ENCODE data around the gene ERCC2.

Gene ERCC2

DNA sequence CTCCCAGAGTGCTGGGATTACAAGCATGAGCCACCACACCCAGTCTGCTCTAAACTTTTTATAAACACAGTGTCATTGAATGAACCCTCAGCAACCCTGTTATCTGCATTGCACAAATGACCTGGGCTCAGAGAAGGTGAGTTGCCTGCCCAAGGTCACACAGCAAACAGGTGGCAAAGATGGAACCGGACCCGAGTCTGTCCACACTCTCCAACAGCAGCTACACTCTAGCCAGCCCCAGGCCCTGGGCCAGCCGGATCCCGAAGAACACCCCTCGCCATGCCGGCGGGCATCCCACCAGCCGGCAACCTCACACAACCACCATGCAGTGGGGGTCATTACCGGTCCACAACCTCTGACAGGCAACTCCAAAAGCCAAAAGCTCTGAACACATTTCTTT, 14.5 kb downstream of the ERCC2 start:
- DNase-seq (ENCODE audit: low read depth in 2 of 3, low spot score in 1 of 3) = no peak

DNA sequence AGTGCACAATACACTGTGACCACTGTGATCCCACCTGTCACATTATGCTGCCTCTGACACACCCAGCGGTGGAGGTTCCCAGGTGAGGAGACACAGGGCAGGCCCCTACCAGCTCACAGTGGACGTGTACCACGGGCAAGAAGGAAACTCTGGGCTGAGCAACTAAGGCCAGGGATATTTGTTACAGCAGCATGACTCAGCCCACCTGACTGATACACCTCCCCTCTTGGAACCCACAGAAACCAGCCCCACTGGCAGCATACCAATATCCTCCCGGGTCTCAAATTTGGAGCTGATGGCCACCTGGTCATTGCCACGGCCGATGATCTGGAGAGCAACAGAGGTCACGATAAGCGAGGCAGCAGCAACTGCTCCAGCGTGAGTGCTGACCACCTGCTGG, 15.0 kb downstream of the ERCC2 start:
- no peak for DNase-seq (ENCODE audit: low read depth in 2 of 3, low spot score in 1 of 3)

DNA sequence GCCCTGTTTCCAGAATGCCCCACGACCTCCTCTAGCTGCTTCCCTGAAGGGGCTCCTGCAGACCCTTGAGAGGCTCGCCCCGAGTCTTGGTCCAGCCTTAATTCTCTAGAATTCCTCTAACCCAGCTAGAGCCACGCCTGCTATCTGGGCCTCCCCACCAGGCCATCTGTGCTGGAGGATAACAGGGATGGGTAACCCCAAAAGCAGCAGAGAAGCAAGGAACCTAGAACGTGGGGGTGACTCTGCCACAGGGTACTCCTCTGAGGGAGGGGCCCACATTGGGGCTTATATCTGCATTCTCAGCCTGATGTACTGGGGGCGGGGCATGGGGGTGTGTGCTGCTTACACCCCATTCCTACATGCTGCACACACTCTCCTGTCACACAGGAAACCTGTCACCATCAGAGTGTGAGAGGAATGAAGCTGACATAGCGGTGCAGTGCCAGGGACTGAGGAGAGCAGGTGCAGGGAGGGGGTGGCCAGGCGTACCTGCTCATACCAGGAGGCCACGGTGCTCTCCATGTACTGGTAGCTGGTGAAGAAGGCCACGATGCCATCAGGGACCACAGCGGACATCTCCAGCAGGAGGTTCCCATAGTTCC, 16.0 kb downstream of the ERCC2 start:
- DNase-seq (ENCODE audit: low read depth in 2 of 3, low spot score in 1 of 3) = no peak

DNA sequence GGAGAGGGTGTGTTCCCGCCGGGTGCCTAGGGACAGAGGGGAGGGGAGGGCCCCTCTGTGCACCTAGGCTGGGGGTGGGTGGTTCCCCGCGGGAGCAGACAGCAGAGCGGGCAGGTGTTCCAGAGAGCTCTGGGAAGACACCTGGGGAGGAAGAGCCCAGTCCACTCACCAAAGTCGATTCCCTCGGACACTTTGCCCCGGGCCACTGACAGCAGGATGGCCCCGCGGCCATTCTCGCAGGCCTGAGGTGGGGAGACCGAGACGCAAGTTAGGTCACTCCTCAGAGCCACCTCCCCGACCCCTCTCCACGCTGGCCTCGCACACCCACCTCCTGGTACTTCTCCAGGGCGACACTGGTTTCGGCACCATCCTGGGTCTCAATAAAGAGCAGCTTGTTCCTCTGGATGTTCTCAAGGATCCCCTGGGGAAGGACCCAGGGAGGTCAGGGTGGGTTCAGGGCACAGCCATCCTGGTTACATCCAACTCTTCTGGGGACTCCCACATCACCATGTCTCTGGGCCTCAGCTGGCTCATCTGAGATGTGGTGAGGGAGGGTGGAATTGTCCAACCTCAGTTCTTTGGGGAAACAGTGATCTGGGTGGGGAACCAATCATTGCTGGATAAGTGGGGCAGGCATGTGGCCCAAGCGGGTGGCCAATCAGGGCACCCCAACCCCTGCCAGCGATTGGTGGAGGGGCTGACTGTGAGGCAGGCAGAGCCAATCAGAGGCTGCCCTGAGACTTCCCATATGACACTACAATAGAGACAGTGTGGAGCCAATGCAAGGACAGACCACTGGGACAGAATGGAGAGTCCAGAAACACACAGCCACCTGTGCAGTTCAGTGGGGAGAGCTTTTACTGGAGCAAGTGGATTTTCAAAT, 17.2 kb downstream of the ERCC2 start:
- no peak for DNase-seq (ENCODE audit: low read depth in 2 of 3, low spot score in 1 of 3)

DNA sequence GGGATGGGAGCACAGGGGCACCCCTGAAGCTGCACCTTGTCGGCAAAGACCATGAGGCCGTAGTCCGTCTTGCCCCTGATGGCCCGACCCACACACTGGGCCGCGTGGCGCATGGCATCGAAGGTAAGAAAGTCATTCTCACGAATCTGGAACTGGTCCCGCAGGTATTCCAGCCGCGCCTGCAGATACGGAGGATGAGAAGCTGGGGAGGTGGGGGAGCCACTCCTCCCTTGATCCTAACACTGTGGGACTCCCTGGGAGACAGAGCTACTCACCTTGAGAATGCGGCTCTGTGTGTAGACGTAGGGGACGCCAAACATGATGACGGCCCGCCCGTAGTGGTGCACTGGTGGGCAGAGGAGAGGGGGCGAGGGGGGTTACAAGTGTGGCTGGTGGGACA, 17.9 kb downstream of the ERCC2 start:
- no peak for DNase-seq (ENCODE audit: low read depth in 2 of 3, low spot score in 1 of 3)

DNA sequence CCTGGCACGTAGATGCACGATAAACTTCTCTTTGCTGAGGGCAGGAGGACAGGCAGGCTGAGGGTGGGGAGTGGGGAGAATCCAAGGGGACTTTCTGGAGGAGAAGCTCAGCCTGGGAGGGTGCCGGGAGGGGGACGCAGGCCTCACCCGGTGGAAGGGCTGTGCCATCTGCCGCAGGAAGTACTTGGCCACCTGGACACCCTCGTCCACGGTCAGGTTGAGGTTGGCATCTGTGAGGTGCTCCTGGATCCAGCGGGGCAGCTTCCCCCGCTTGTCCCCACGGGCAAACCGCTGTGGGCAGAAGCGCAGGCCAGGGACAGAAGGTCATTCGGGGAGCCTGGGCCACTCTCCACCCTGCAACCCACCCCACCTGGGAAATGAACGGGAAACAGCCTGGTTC, 18.3 kb downstream of the ERCC2 start:
- DNase-seq (ENCODE audit: low read depth in 2 of 3, low spot score in 1 of 3) = no peak

DNA sequence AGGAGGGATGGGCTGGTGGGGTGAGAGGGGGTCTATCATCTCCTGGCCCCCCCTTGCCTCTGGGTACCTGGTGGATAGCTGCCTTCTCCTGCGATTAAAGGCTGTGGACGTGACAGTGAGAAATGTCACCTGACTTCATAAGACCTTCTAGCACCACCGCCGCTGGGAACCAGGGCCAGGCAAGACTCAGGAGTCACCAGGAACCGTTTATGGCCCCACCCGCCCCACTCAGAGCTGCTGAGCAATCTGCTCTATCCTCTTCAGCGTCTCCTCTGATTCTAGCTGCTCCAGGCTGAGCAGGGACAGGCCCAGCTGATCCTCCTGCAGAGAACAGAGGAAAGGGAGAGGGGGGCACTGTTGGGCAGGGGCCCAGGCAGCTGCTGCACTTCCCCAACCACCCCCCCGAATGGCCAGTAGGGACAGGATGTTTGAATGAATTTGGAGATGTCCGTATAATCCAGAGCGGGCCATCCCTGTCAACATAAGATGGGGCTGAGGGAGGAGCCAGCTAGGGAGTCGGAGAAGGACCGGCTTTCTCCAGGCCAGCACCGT, 18.9 kb downstream of the ERCC2 start:
- no peak for DNase-seq (ENCODE audit: low read depth in 2 of 3, low spot score in 1 of 3)

DNA sequence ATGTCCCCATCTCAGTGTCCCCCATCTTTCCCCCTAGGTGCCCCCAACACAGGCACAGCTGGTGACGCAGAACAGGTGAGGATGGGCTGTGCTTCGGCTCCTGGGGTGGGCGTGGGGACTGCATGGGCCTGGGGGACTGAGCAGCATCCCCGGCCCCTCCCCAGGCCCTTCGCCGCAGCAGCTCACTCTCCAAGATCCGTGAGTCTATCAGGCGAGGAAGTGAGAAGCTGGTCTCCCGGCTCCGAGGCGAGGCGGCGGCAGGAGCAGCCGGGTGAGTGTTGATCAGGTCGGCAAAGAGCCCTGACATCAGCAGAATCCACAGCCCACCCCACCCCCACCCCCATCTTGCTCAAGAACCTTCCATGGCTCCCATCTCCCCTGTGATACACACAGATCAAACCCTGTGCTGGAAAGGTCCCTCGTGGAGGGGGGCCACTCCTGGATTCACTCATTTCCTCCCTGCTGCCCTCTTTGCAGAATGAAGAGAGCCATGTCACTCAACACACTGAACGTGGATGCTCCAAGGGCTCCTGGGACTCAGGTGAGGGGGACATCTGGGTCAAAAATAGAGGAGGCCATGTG, 19.8 kb downstream of the ERCC2 start:
- no peak for DNase-seq (ENCODE audit: low read depth in 2 of 3, low spot score in 1 of 3)

DNA sequence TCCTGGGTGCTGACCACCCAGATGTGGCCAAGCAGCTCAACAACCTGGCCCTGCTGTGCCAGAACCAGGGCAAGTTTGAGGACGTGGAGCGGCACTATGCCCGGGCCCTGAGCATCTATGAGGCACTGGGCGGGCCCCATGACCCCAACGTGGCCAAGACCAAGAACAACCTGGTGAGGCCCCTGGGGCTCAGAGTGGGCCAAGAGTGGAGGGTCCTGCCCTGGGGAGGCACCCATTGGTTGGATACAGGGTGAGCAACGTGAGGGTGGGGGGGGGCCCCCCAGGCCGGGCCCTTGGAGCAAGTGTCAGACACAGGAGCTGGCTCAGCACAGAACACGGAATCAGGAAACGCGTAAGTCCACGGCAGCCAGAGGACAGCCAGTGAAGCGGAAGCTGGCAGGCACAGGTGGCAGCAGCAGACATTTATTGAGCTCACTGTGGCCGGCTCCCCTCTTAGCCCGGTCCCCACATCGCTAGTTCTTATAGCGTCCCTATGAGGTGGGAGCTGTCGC, 20.9 kb downstream of the ERCC2 start:
- DNase-seq (ENCODE audit: low read depth in 2 of 3, low spot score in 1 of 3) = no peak

DNA sequence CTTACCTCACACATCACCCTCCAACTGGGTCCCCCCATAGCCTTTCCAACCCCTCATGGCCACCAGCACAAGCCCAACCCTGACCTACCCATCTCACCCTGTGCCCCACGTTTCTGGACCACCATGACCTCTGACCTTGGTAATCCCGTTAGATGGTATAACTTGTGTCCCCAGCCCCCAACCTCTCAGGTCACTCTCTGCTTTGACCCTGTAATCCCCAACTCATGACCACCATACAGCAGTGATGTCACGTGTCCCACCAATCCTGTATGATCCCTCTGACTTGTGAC, 21.3 kb downstream of the ERCC2 start:
- no peak for DNase-seq (ENCODE audit: low read depth in 2 of 3, low spot score in 1 of 3)

DNA sequence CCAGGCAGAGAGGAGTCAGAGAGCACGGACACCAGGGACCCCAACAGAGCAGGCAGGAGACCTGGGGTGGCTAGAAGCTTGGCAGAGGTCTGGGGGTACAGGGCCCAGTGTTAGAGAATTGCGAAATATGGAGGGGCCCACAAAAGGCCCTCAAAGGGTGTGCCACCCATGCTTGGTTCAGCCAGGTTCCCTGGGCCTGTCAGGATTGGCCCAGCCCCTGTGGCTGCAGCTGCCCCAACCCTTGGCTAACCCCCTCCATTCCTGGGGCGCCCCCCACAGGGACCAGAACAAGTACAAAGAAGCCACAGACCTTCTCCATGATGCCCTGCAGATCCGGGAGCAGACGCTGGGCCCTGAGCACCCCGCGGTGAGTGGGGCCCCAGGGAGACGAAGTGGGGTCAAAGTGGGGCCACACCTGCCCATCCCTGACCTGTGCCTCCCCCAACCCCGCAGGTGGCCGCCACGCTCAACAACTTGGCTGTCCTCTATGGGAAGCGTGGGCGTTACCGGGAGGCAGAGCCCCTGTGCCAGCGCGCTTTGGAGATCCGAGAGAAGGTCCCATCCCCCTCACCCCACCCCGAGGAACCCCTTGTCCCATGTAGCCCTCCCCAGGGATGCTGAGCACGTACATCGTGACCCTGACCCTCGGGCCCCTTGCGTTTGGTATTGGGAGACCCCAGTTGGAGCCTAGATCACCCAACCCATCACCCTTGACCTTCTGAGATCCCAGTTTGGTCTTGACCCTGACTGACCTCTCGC, 21.8 kb downstream of the ERCC2 start:
- DNase-seq (ENCODE audit: low read depth in 2 of 3, low spot score in 1 of 3) = no peak

DNA sequence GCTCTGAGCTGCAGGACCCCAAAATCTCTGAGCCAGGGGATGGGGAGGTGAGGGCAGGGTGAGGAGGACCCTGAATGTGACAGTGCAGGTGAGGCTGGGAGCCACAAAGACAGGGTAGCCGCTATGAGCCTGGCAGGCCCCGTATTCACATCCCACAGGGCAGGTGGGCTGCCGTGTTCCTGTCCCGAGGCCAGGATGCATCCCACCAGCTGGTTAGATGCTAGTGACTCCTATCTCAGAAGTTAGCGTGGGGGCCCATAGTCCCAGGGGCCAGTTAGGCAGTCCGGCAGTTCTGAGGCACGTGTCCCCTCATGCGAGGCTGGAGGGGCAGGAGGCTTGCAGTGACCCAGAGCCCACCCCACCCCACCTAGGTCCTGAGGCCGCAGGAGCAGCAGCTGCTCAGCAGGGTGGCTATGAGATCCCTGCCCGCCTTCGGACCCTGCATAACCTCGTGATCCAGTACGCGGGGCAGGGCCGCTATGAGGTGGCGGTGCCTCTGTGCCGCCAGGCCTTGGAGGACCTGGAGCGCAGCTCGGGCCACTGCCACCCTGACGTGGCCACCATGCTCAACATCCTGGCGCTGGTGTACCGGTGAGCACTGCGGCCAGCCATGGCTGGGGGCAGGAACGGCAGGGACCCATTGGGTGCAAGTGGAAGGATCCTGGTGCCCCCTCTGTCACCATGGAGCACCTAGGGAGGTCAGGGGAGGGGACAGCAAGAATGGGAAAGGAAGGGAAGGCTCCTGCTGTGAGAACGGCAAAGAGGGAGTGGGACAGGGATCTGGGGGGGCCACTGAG, 22.6 kb downstream of the ERCC2 start:
- DNase-seq (ENCODE audit: low read depth in 2 of 3, low spot score in 1 of 3) = no peak

DNA sequence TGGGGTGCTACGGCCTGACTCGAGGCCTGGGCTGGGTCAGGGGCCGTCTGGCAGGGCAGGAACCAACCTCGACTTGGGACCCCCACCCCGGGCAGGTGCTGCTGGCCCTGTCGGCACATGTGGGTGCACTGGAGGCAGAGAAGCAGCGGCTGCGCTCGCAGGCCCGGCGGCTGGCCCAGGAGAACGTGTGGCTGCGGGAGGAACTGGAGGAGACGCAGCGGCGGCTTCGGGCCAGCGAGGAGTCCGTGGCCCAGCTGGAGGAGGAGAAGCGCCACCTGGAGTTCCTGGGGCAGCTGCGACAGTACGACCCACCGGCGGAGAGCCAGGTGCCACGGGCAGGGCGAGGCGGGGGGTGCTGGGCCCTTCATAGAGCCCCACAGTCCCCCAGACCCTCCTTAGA, 23.9 kb downstream of the ERCC2 start:
- DNase-seq (ENCODE audit: low read depth in 2 of 3, low spot score in 1 of 3) = no peak

DNA sequence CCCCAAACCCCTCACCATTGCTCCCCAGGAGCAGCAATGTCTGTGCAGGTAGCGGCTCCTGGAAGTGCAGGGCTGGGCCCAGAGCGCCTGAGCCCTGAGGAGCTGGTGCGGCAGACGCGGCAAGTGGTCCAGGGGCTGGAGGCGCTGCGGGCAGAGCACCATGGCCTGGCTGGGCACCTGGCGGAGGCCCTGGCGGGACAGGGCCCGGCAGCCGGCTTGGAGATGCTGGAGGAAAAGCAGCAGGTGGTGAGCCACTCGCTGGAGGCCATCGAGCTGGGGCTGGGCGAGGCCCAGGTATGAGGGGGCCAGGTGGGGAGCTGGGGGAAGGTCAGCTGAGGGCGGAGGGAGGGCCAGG, 24.9 kb downstream of the ERCC2 start:
- DNase-seq (ENCODE audit: low read depth in 2 of 3, low spot score in 1 of 3) = no peak

DNA sequence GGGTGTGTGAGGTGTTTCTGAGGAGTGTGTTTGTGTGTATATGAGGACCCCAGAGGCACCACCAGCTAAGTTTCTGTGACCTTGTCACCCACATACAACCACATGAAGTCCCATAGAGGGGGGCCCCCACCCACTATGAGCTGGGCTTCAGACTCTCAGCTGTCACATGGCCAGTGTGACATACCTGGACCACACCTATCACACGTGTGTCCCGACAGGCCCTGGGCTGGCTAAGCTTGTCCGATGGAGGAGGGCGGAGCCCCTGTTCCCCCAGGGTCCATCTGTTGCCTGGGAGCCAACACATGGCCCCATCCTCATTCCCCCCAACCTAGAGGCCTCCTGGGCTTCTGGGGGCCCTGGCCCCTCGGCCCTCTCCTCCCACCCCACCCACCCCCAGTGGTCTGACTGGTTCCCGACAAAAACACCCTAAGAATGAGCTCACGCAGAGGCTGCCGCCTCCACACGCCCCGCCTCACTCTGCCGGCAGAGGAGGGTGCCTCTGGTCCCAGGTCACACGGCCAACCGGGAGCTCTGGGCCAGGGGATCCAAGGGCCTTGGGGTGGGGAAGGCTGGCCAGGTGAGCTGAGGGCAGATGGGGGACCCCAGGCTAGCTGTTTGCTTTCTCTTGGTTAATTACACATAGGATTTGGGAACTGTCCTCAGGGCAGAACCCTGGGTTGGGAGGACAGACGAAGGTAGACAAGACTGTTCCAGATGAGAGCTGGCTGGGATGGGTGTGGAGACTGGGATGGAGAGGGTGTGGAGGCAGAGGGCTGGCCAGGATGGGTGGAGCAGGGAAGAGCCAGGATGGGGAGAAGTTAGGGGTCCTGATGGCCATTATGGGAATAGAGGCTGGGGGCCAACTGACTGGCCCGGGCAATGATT, 25.5 kb downstream of the ERCC2 start:
- no peak for DNase-seq (ENCODE audit: low read depth in 2 of 3, low spot score in 1 of 3)

DNA sequence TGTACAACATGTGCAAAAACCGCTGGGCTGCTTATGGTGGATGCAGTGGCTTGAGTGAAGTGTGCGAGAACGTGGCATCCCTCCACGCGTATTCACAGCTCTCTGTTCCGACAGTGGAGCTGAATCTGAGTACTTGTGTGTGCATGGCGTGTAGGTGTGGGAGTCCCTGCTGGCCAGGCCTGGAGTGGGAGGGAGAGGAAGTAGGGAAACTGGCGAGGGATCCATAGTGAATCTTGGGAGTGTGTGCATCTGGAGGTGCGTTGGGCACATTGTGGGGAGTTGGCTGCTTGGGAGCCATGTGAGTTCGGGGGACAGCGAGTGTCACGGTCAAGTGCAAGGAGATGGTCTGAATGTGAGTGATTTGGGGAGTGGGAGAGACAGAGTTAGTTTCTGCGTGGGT, 27.5 kb downstream of the ERCC2 start:
- no peak for DNase-seq (ENCODE audit: low read depth in 2 of 3, low spot score in 1 of 3)

DNA sequence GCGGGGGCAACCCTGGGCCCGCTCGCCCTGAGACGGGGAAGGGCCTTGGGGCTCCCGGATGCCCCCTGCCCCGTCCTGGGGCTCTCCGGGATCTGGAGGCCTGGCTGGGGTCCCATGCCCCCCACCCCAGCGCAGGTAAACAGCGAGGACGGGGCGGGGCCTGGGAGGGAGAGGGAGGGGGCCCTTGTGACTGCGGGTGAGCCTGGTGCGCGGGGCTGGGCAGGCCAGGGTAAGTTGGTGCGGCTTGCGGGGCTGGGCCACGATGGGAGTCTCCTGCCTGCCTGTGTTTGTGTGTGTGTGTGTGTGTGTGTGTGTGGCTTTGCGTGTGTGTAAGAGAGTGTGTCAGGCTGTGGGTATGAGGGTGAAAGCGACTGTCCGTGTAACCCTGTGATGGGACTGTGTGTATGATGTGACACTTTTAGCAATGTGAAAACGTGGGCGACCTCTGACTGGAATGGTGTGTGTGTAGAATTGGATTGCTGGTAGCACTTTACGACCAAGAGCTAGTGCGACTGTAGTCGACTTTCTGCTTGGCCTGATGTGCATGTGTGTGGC, 29.4 kb downstream of the ERCC2 start:
- no peak for DNase-seq (ENCODE audit: low read depth in 2 of 3, low spot score in 1 of 3)

DNA sequence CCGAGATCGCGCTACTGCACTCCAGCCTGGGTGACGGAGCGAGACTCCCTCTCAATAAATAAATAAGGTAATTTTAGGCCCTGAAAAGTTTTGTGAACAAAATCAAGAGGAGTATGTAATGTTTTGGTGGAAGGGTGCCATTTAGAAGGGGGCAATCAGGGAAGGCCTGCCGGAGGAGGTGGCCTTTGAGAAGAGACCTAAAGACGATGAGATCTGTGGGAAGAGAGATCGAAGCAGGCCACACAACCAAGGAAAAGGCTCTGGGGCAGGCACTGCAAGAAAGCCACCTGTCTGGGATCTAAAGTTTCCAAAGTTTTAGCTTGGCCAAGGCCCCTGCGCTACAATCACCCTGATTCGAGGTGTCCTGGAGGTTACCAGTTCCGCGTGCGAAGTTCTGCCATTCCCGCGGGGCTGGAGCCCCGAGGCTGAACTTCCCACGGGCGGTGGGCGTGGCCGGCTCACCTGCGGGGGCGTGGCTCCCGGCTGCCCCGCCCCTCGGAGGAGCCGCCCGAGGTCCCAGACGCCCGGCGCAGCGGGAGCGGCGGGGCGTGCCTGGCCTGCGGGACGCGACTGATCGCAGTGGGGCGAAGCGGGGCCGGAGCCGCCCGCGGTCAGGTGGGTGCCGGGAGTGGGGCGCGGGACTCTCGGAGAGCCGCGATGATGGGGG, 30.0 kb downstream of the ERCC2 start, which contains the start of gene KLC3:
KLC3 (plus strand) TSS at position 519 of the 667 bp plus-strand sequence. CDS start 4,792 bp downstream, outside the sequence.
- DNase-seq (ENCODE audit: low read depth in 2 of 3, low spot score in 1 of 3) = peak in 1 of 3 donors; percentile 20

DNA sequence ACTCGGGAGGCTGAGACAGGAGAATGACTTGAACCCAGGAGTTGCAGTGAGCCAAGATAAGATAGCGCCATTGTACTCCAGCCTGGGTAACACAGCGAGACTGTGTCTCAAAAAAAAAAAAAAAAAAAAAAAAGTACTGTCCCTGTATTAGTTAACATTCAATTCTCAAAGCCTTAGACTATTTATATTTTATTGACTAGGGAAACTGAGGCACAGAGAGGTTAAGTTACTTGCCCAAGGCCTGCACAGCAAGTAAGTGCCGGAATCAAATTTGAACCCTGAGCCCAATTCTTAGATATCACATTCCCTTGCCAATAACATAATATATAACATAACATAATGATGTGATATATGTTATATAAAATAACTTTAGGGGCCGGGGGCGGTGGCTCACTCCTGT, 30.7 kb downstream of the ERCC2 start:
- no peak for DNase-seq (ENCODE audit: low read depth in 2 of 3, low spot score in 1 of 3)

Data from stimulated activated CD4-positive, alpha-beta T cell treated with anti-CD3 and anti-CD28 coated beads, Interleukin-12 subunit alpha, Interleukin-12 subunit beta, amount 100 ng/mL, for 48 hours (primary cell).